ENCODE data around the gene SYNE3. TPM values are rescaled to one million over a fixed set of nuclear protein-coding genes. Genes with fewer than 3 reads are reported as not detected.

Gene SYNE3
- total and polyA plus RNA-seq, 2 donors (not counting 1 experiment from before 2014, with no cell fraction given), result 17.8 to 76.1 TPM

- Mint-ChIP-seq H3K27me3 (no peaks in the 10 kb centered on the region), H3K27ac (peak overlapping the region; percentile 86), H3K4me1 (peaks cover 57% of the 10 kb centered on the region), H3K9me3 (ENCODE audit: insufficient read depth) (no peaks in the 10 kb centered on the region), H3K4me3 (no peak overlapping the region)
- ChIA-PET CTCF (interaction anchor here (0.8 to 3.2 kb wide), 9 partner anchors 13 to 55 kb away, joined by 3 to 14 read pairs (median 4); partner anchors contain the start of gene SYNE3), POLR2A (interaction anchor here (0.8 to 1.1 kb wide), 3 partner anchors 14 to 36 kb away, joined by 3 to 4 read pairs (median 3); partner anchors contain the start of gene SYNE3)
- H2AFZ ChIP-seq (ENCODE audit: insufficient read depth, low read depth, low read length, poor library complexity, severe bottlenecking), result no peak overlapping the region
- H3K27me3 ChIP-seq (replicated peaks in 1 of 4; ENCODE audit: control extremely low read depth in 1 of 4, control insufficient read depth in 3 of 4, insufficient read depth in 4 of 4, low read length in 3 of 4), result no peaks in the 10 kb centered on the region
- H3K4me2 ChIP-seq (replicated peaks; ENCODE audit: low read depth, low read length, poor library complexity, severe bottlenecking), result peak overlapping the region; percentile 47
- no peak overlapping the region for H3K4me3 ChIP-seq (ENCODE audit: control extremely low read depth in 1 of 5, extremely low read depth in 1 of 5, insufficient read depth in 1 of 5, low read depth in 2 of 5, low read length in 4 of 5)
- 91% methylated on average over 7 of the region's 9 CpGs for WGBS (ENCODE audit: insufficient coverage)
- H3K36me3 ChIP-seq (replicated peaks in 1 of 2; ENCODE audit: control extremely low read depth in 1 of 2, control insufficient read depth in 1 of 2, extremely low read depth in 1 of 2, insufficient read depth in 2 of 2, low read length in 1 of 2), result peaks cover 0 to 23% of the 10 kb centered on the region in 2 experiments
- TF ChIP-seq EZH2 (IDR thresholded peaks at IDR 0.05; ENCODE audit: borderline replicate concordance, insufficient read depth, low read depth, low read length, poor library complexity, severe bottlenecking), result no peak
- no peak for TF ChIP-seq CTCF (IDR thresholded peaks at IDR 0.05)
- peaks cover 0 to 5% (median 0%) of the 10 kb centered on the region in 3 donors for H3K9me3 ChIP-seq (ENCODE audit: control extremely low read depth in 1 of 3, control insufficient read depth in 2 of 3, insufficient read depth in 1 of 3, low read length in 2 of 3)
- ATAC-seq (ENCODE audit: low read depth) (no peak), DNase-seq (no peak)
- peaks cover 99% of the 10 kb centered on the region for H3K79me2 ChIP-seq (ENCODE audit: control insufficient read depth, insufficient read depth, low read length)
- H3K27ac ChIP-seq (ENCODE audit: low read length in 2 of 2), result peak overlapping the region; percentile 56 to 75
- peaks cover 57% of the 10 kb centered on the region for H4K20me1 ChIP-seq (ENCODE audit: control insufficient read depth, insufficient read depth, low read length, poor library complexity, severe bottlenecking)
- H3K9ac ChIP-seq (ENCODE audit: low read length), result no peak overlapping the region
- peaks cover 39 to 61% of the 10 kb centered on the region in 2 donors for H3K4me1 ChIP-seq (ENCODE audit: control insufficient read depth in 2 of 2, insufficient read depth in 2 of 2, low read length in 2 of 2)
- intact Hi-C loops (cut with micrococcal nuclease), result loop anchor here (1.0 to 5.0 kb wide), 2 partner anchors 14 to 36 kb away; partner anchors contain the start of gene SYNE3
These were observed 35.6 kb downstream of the SYNE3 start for GRCh38 chr14:95480887-95481226.

Data from B cell (primary cell).